HL-60/S4 treated with retinoic acid at 250 ng/mL for 4 days and 3 days (cell line): ENCODE results near the gene FUS.
"Not testable (repeated sequence)": the region's sequence is repeated elsewhere in the genome, so short reads cannot be mapped to it uniquely, and the experiment has no call there.

Experiments used
- in situ Hi-C: fragments of 300-500 bp; cut with MboI; formaldehyde crosslinking; loops from 2 replicates; pipeline ENCODE4 v1.7.0; 2022; ENCODE audit warnings: low sequenced_read_pairs

FUS gene

GRCh38 chr16:31143011-31143693, 36.8 kb upstream of the FUS start:
- in situ Hi-C loops, result no loop called here

- in situ Hi-C loops, result no loop called here
These were observed 36.2 kb upstream of the FUS start for GRCh38 chr16:31143694-31144148.

- in situ Hi-C loops, result not testable (repeated sequence)
These were observed 35.5 kb upstream of the FUS start for GRCh38 chr16:31144418-31144817.

GRCh38 chr16:31145398-31145990, 34.4 kb upstream of the FUS start:
- in situ Hi-C loops, result no loop called here

GRCh38 chr16:31147574-31147973, 32.4 kb upstream of the FUS start:
- in situ Hi-C loops, result no loop called here

- in situ Hi-C loops, result no loop called here
These were observed 31.6 kb upstream of the FUS start for GRCh38 chr16:31148281-31148728.

GRCh38 chr16:31148896-31149295, 31.0 kb upstream of the FUS start:
- in situ Hi-C loops, result no loop called here

- in situ Hi-C loops, result no loop called here
These were observed 30.6 kb upstream of the FUS start for GRCh38 chr16:31149332-31149731.

- in situ Hi-C loops, result no loop called here
These were observed 29.7 kb upstream of the FUS start, which contains the start of gene PRSS36 for GRCh38 chr16:31149894-31150890. TSS of gene PRSS36 (minus strand) at chr16:31150066. CDS start at chr16:31150035, 31 bp downstream.

GRCh38 chr16:31150976-31151375, 29.0 kb upstream of the FUS start:
- in situ Hi-C loops, result not testable (repeated sequence)

GRCh38 chr16:31157136-31157535, 22.8 kb upstream of the FUS start:
- in situ Hi-C loops, result no loop called here

GRCh38 chr16:31167315-31167714, 12.6 kb upstream of the FUS start:
- in situ Hi-C loops, result no loop called here

- in situ Hi-C loops, result no loop called here
These were observed 11.1 kb upstream of the FUS start for GRCh38 chr16:31168848-31169247.

GRCh38 chr16:31170048-31170447, 9.9 kb upstream of the FUS start:
- in situ Hi-C loops, result not testable (repeated sequence)

- in situ Hi-C loops, result no loop called here
These were observed 2.8 kb upstream of the FUS start for GRCh38 chr16:31177136-31177535.

- in situ Hi-C loops, result no loop called here
These were observed 656 bp upstream of the FUS start for GRCh38 chr16:31179219-31179746.

GRCh38 chr16:31181102-31181830, 1.3 kb downstream of the FUS start:
- in situ Hi-C loops, result no loop called here

GRCh38 chr16:31182391-31182790, 2.5 kb downstream of the FUS start:
- in situ Hi-C loops, result no loop called here

- in situ Hi-C loops, result no loop called here
These were observed 3.8 kb downstream of the FUS start for GRCh38 chr16:31183432-31184428.
